Esophagus squamous epithelium (tissue), 4 donors: ENCODE measurements around the gene IL1RAPL2.

Experiments
- CTCF ChIP-seq, 6 experiments: fragments of 450-650 bp in 4 of 6; fragments of 200-600 bp in 2 of 6; sonication (generic) in 2 of 6; IDR thresholded peaks; one replicate each; pipeline ENCODE4 v1.5.1; 2016 to 2019; ENCODE audit warnings: antibody characterized with exemption in 6 of 6, mild to moderate bottlenecking in 4 of 6, moderate library complexity in 4 of 6
- POLR2A ChIP-seq, 4 donors: fragments of 450-650 bp; IDR thresholded peaks; one replicate each; pipeline ENCODE4 v1.6.1; 2017; ENCODE audit warnings: antibody characterized with exemption in 4 of 4, mild to moderate bottlenecking in 4 of 4, moderate library complexity in 3 of 4

GRCh38 chrX:104795804-104796203 is 229.8 kb downstream of the IL1RAPL2 start:
- TF ChIP-seq POLR2A (IDR thresholded peaks at IDR 0.05) (no peak), CTCF (IDR thresholded peaks at IDR 0.05) (no peak)
